ENCODE results near the gene TCF7.

TCF7 gene

GRCh38 chr5:134114886-134115805, 665 bp downstream of the TCF7 start:
- no peak for DNase-seq

DNA sequence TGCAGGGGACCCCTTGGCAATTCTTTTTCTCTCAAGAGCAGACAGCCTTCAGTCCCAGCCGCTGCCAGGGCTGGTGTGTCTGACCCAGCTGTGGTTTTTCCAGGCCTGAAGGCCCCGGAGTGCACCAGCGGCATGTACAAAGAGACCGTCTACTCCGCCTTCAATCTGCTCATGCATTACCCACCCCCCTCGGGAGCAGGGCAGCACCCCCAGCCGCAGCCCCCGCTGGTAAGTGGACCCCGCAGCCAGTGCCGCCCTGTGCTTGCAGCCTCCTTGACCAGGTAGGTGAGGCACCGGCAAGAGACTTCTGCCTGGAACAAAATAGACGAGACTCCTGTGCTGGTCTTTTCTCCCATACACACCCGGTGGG, 1.3 kb downstream of the TCF7 start:
- no peak for DNase-seq

DNA sequence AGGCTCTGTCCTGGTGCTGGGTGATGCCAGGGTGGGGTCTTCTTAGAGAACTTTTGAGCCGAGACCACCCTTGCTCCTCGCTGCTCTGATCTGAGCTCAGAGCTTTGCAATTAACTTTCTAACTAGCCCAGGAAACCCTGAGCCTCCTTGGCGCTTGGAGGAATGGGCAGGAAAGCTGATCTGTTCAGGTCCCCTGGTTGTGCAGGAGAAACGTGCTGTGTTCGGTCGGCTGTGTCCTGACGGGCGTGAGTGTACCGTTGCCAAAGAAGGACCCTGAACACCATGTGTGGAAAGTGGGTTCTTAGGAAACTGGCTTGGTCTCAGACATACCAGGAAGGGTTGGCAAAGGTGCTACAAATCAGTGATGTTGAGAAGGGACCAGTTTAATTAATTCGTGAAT, 1.8 kb downstream of the TCF7 start:
- no peak for DNase-seq

- DNase-seq = no peak
Measured at GRCh38 chr5:134116789-134117761, 2.6 kb downstream of the TCF7 start.

DNA sequence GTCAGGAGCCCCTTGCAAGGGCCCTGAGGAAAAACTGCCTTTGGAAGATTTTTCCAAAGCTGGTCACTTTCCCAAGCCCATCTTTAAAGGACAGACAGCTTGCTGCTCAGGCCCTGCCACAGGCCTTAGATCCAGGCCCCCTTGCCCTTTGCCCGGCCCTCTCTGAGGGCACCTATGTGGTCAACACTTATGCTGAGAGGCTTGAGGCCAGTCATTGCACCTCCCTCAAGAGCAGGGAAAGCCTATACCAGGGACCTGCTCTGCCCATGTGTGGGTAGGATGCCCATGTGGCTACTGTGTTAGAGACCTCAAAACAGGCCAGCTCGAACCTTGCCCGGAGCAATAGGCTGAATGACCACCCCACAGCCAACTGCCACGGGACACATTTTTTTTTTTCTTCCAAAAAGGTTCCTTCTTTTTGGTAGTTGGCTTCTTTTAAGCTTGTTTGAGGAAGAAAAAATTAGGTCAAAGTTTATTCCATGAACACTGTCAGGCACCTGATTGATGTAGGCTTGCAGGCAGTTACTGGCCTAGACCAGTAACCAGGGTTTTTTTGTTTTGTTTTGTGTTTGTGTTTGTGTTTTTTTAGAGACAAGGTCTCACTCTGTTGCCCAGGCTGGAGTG, 3.8 kb downstream of the TCF7 start:
- no peak for DNase-seq

GRCh38 chr5:134119720-134120119, 5.2 kb downstream of the TCF7 start:
- no peak for DNase-seq

DNA sequence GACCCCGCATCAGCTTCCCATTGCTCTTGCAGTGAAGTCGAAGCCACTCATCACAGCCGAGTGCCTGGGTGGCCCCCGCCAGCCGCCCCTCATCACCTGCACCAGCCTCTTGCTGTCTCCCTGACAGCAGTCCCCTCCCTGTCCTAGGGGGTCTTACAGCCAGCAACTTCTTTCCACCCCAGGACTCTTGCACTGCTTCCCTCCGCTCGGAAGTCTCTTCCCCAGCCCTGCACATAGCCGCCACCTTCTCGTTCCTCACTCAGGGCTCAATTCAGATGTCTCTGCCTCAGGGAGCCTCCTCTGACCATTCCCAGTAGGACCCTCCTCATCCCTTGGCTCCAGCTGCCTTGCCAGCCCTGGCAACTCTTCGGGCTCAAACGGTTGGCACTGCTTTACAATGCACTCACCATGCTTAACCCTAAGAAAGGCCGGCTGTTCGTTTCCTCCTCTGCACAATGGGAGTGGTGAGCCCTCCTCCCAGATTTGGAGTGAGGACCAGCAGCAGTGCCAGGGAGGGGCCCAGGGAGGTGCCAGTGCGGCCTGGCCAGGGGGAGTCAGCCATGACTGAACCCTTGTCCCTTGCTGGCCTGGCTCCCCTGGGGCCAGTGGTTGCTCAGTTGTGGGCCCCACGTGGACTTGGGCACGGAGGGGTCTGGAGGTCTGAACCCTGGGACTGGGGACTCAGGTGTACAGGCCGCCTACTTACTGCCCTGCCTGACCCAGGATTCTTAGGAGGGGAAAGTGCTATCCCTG, 6.1 kb downstream of the TCF7 start:
- no peak for DNase-seq

DNA sequence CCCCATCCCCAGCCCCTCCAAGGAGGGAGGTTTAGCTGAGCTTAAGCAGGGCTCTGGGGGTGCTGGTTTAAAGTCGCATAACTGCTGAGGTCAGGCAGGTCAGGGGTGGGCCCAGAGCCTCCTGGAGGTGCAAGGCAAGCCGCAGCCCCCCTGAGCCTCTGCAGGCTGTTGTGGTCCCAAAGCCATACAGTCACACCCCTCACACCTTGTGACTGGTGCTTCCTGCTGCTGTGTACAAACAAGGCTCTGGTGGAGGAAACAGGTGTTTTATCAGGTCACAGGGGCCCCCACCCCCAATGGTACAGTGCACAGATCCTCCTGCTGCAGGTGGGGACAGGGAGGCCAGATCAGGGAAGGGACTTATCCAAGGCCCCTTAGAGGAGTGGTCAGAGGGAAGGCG, 8.0 kb downstream of the TCF7 start:
- DNase-seq = no peak

DNA sequence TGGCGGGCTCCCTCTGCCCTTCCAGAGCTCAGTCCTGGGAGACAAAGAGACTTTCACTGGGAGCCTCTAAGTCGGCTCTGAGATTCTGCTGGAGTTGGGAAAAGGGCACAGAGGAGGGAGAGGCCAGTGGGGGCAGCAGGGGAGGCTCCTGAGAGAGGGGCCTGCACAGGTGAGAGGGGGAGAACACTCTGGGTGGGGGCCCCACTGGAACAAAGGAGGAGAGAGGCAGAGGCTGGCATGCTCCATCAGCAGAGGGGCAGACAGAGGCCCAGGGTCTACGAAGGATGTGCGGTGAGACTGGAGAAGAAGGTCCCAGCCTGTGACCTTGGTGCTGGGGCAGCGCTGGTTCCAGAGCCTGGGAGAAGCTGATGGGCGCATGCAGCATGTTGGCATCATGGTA, 8.9 kb downstream of the TCF7 start:
- DNase-seq = no peak

- DNase-seq = no peak
Measured at GRCh38 chr5:134124289-134125038, 10.0 kb downstream of the TCF7 start.

DNA sequence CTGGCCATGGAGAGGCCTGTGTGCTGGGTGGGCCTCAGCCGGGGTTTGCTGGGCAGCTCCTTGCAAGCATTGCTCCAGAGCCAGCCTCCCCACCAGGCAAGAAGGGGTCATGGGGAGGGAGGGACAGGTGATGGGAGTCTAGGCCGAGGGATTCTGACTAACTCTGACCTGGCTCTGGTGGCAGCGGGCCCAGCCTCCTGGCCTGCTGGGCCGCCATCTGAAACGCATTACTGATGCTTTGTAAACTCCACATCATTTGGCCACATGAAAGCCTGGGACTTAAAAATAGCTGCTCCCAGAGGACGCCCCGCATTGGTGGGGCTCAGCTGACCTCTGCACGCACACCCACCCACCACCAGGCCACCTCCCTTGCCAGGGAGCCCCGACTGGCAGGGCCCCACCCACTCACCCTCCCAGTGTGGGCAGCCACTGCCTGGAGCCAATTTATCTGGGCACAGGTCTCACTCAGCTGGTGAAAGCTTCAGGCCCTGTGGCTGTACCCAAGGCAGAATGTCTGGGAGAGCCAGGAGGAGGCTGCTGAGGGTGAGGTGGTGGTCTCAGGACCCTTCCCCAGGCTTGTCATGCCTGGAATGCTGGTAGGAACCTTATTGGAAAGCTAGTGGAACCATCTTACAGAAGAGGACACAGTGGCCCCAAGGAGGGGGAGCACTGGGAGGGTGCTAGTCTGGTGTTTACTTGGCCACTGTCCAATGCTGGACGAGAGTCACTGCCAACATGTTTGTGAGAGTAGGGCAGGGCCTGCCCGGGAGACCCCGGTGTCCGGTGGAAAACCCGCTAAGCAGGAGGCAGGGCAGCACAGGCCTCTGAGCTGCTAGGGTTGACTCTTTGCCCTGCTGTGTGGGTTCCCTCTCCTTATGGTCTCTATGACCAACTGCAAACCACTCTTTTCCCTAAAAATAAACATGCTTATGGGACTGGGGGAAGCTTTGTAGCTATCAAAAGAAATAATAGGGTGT, 10.8 kb downstream of the TCF7 start:
- no peak for DNase-seq

GRCh38 chr5:134127376-134127861, 12.9 kb downstream of the TCF7 start:
- DNase-seq = no peak

GRCh38 chr5:134127988-134128647, 13.6 kb downstream of the TCF7 start:
- no peak for DNase-seq

- DNase-seq = no peak
Measured at GRCh38 chr5:134128648-134128995, 14.1 kb downstream of the TCF7 start.

DNA sequence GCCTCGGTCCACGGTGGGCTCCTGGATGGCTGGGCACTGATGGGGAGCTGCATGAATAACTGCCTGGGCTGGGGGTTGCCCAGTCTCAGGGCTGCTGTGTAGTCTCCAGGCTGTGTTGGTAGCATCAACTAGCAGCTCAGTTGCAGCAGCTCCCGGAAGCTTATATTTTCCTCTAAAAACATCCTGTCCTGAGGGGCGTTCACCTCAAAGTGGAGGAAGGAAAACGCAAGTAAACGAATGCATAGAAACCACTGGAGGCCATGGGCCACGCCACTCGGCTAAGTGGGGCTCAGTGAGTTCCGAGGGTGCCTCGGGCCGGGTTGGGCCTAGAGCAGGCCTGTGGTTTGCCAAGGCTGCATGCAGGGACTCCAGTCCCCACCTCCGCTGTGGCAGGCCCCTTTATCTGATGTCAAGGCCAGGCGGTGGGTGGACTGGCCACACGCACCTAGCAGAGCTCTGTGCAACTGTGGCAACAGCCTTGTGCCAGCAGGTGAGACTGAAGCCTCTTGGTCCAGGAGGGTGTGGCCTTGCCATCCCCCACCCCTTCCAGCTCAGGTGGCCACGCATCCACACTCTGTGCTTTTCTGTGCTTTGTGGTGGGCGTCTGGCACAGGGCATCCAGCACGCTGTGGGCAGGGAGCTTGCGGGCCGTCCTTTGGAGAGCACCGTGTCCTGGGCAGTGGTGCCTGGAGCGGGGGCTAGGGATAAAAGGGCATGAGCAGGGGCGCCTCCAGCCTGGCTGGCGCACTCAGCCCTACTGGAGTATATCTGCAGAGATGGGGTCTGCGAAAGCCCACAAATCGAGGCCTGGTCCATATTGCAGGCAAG, 15.1 kb downstream of the TCF7 start:
- DNase-seq = no peak

- no peak for DNase-seq
Measured at GRCh38 chr5:134130239-134130945, 15.9 kb downstream of the TCF7 start.

- no peak for DNase-seq
Measured at GRCh38 chr5:134131165-134131564, 16.7 kb downstream of the TCF7 start.

Measured in NCI-H2107 (cell line).